Nephron progenitor cell (in vitro differentiated cells): Measurements from ENCODE around the gene MIDN.

Experiments used
- DNase-seq: peaks from one replicate; pipeline ENCODE4 v3.0.0; 2021
- H3K27ac Mint-ChIP-seq: 2 replicates; pipeline ENCODE4 v1.8.0; 2021; ENCODE audit warnings: mild to moderate bottlenecking, moderate library complexity, mixed read lengths
- H3K27me3 Mint-ChIP-seq: 2 replicates; pipeline ENCODE4 v1.8.0; 2021; ENCODE audit warnings: mild to moderate bottlenecking, low read depth, mixed read lengths; ENCODE audit not compliant: poor library complexity
- H3K36me3 Mint-ChIP-seq: 2 replicates; pipeline ENCODE4 v1.8.0; 2021; ENCODE audit warnings: low read depth, mixed read lengths
- H3K4me1 Mint-ChIP-seq: 2 replicates; pipeline ENCODE4 v1.8.0; 2021; ENCODE audit warnings: mixed read lengths
- H3K4me3 Mint-ChIP-seq: 2 replicates; pipeline ENCODE4 v1.8.0; 2021; ENCODE audit warnings: mild to moderate bottlenecking, moderate library complexity, mixed read lengths
- H3K9me3 Mint-ChIP-seq: 2 replicates; pipeline ENCODE4 v1.8.0; 2021; ENCODE audit warnings: mild to moderate bottlenecking, moderate library complexity, mixed read lengths
- TF ChIP-seq, protein P1 (sequence below): fragments of 200-600 bp; sonication (generic); IDR thresholded peaks from 2 replicates; pipeline ENCODE4 v1.5.0; 2021; ENCODE audit warnings: antibody characterized with exemption

The MIDN gene

DNA sequence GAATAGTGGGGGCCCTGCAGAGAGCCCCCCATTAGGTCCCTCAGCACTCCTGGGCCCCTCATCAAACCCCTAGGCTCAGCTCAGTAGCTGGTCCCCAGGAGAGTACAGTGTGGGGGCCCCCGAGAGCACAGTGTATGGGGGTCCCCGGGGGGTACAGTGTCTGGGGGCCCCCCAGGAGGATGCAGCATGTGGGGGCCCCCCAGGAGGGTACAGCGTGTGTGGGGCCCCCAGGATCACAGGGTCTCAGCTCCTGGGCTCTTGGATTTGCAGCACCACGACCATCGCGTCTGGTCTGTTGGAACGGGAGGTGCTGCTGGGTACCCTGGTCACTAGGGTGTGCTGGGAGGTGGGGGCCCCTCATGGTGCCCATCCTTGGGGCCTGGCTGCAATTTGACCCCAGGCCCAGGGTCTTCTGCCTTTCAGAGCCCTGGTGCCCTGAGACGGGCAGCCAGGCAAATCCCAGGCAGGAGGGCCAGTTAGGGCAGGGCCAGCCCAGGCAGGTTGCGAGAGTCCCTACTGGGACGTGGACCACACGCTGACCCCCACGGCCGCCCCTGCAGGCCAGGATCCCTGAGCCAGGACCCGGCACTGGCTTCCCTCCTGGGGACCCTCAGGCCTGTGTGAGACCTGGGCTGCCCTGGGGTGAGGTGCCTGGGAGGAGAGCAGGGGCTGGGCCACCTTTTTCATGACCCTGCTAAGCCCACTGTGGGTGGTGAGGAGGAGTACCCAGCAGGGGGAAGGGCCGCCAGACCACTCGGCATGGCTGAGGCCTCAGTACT is 24.1 kb upstream of the MIDN start:
- H3K4me1 Mint-ChIP-seq: no peaks in the 10 kb centered on the region
- H3K27me3 Mint-ChIP-seq: no peaks in the 10 kb centered on the region
- no peak overlapping the region for H3K4me3 Mint-ChIP-seq
- H3K27ac Mint-ChIP-seq: no peak overlapping the region
- no peak for DNase-seq
- H3K9me3 Mint-ChIP-seq: no peaks in the 10 kb centered on the region
- TF ChIP-seq, protein P1, sequence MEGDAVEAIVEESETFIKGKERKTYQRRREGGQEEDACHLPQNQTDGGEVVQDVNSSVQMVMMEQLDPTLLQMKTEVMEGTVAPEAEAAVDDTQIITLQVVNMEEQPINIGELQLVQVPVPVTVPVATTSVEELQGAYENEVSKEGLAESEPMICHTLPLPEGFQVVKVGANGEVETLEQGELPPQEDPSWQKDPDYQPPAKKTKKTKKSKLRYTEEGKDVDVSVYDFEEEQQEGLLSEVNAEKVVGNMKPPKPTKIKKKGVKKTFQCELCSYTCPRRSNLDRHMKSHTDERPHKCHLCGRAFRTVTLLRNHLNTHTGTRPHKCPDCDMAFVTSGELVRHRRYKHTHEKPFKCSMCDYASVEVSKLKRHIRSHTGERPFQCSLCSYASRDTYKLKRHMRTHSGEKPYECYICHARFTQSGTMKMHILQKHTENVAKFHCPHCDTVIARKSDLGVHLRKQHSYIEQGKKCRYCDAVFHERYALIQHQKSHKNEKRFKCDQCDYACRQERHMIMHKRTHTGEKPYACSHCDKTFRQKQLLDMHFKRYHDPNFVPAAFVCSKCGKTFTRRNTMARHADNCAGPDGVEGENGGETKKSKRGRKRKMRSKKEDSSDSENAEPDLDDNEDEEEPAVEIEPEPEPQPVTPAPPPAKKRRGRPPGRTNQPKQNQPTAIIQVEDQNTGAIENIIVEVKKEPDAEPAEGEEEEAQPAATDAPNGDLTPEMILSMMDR: no peak
- H3K36me3 Mint-ChIP-seq: peaks cover 5% of the 10 kb centered on the region

DNA sequence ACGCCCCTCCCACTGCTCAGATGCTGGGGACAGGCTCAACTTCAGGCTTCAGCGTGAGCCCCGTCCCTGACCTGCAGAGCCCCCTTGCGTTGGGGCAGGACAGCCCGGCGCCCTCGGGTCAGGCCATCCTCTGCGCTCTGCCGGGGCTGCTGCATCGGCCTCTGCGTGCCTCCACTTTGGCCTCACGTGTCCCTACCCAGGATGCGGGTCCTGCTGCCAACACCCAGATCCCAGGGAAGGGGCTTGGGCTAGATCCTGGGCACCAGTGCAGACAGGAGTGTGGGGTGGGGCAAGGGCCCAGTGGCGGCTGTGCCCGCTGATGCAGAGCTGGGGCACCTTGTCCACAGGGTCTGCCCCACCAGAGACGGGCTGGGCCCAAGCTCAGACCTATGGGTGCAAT is 23.5 kb upstream of the MIDN start:
- no peaks in the 10 kb centered on the region for H3K4me1 Mint-ChIP-seq
- TF ChIP-seq, protein P1: no peak
- H3K27me3 Mint-ChIP-seq: no peaks in the 10 kb centered on the region
- peaks cover 5% of the 10 kb centered on the region for H3K36me3 Mint-ChIP-seq
- no peak overlapping the region for H3K27ac Mint-ChIP-seq
- no peak overlapping the region for H3K4me3 Mint-ChIP-seq
- no peak for DNase-seq
- H3K9me3 Mint-ChIP-seq: no peaks in the 10 kb centered on the region

DNA sequence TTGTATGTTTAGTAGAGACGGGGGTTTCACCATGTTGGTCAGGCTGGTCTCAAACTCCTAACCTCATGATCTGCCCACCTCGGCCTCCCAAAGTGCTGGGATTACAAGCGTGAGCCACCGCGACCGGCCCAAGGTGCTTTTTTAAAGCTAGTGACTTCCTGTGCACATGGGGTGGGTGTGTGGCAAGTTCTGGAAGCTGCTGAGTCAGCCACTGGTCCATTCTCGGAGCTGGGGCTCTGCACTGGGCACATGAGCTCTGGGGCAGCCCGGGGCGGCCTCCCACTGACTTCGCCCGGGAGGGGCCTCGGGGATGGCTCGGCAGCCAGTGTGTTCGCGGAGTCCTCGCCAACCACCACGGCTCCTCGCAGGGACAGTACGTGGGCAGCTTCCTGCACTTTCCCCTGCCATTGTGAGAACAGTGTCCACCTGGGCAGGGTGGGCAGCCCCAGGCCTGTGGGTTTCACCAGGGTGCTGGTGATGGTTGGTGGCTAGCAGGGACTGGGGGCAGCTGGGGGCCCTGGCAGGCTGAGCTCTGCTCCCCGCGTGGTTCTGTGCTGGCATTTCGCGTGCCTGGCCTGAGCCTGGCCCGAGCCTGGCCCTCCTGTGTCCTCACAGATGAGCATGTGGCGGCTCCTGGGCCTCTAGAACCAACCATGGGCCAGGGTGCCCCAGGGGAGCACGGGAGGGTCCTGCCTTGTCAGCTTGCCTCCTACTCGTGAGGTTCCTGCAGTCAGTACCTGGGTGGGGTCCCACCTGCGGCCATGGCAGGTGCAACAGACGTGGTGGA is 22.8 kb upstream of the MIDN start:
- no peak overlapping the region for H3K27ac Mint-ChIP-seq
- no peaks in the 10 kb centered on the region for H3K4me1 Mint-ChIP-seq
- H3K36me3 Mint-ChIP-seq: peaks cover 5% of the 10 kb centered on the region
- no peak for DNase-seq
- TF ChIP-seq, protein P1: no peak
- no peak overlapping the region for H3K4me3 Mint-ChIP-seq
- no peaks in the 10 kb centered on the region for H3K27me3 Mint-ChIP-seq
- no peaks in the 10 kb centered on the region for H3K9me3 Mint-ChIP-seq

DNA sequence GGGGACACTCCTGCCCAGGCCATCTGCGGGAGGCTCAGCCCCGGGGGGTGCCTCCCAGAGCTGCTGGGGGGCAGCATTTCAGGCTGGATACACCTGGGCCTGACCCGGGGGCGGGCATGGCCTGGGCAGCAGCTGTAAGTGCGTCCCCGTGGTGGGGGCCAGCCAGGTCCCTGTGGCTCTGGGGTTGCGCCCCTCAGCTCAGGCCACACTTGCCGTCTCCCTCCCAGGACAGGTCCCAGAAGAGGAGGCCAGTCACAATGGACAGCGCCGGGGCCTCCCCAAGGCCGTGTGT is 22.2 kb upstream of the MIDN start:
- Mint-ChIP-seq H3K4me1 (no peaks in the 10 kb centered on the region), H3K36me3 (peaks cover 5% of the 10 kb centered on the region), H3K27me3 (no peaks in the 10 kb centered on the region), H3K4me3 (no peak overlapping the region), H3K27ac (no peak overlapping the region), H3K9me3 (no peaks in the 10 kb centered on the region)
- TF ChIP-seq, protein P1: no peak
- DNase-seq: no peak

DNA sequence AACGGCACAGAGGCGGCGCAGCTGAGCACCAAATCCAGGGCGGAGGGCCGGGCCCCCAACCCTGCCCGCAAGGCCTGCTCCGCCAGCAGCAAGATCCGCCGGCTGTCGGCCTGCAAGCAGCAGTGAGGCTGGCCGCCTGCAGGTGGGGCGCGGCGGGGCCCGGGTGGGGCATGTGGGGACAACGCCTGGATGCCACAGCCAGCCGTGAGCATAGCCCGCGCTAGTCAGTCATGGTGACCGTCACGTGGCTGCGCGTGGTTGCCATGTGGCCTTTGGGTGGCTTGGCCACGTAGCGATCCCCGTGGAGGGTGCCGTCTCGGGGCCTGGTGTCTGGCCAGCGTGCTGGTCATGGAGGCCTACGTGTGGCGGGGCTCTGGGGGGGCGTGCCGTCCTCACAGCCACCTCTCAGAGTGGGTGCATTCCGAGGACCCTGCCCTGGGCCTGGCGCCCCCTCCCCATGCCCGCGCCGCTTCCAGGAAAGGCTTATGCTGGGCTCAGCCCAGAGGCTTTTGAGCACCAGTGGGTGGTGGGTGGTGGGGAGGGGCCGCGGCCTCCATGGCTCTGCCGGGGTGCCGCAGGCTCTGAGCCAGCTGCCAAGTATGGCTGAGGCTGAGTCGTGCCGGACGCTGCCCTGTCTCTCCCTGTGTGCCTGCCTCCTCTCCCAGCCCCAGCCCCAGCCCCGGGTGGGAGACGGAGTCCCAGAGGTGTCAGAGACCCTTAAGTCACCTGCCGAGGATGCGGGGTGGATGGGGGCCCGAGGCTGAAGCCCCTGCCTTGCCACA is 21.7 kb upstream of the MIDN start:
- Mint-ChIP-seq H3K27ac (no peak overlapping the region), H3K4me3 (no peak overlapping the region), H3K9me3 (no peaks in the 10 kb centered on the region), H3K36me3 (peaks cover 5% of the 10 kb centered on the region), H3K4me1 (peaks cover 5% of the 10 kb centered on the region), H3K27me3 (no peaks in the 10 kb centered on the region)
- DNase-seq: no peak
- TF ChIP-seq, protein P1: no peak
